NCI-H146 (cell line): ENCODE results near the gene PGAP1.

Experiments
- DNase-seq: peaks from one replicate; lab custom pipeline; 2025; lab: John Stamatoyannopoulos, UW

PGAP1 gene

DNA sequence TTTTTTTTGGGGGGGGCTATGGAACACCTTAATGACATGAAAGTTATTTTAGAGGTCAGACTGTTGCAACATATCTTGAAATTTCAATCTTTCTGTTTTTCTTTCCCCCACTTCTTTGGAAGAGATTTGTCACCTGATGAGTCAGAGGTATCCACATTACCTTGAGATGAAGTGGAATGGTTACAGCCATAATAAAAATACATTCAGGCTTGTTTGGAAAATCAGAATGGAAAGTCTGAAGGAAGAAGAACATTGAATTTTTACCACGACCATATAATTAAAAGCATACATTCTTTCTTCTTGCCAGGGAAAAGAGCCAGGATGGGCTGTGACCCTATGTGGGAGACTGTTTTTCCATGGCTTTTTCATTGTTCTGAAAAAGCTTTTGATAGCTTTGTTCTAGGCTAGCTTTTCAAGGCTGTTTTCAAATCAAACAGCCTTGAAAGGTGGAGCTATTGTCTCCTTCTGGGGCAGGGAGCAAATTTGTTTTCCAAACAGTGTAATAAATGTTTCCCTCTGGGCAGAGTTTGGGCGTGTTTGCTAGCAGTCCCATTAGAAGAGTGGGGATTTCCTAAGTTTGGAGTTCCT is 124.7 kb downstream of the PGAP1 start:
- DNase-seq = no peak

DNA sequence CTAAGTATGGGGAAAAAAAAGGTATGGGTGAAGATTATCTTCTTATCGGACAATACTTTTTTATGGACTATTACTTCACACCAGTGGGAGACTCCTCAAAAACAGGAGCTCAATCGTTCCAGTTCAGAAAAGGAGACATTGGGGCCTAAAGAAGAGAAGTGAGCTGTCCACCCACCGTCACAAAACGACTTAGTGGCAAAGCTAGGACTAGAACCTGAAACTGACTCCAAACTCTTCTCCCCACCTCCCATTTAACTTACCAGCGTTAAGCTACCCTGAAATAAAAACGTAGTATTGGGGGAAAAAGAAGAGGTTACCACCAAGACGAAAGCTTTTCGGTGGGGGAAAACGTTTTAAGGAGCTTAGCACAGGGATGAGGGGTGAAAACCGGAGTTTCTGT is 127.5 kb downstream of the PGAP1 start:
- no peak for DNase-seq

DNA sequence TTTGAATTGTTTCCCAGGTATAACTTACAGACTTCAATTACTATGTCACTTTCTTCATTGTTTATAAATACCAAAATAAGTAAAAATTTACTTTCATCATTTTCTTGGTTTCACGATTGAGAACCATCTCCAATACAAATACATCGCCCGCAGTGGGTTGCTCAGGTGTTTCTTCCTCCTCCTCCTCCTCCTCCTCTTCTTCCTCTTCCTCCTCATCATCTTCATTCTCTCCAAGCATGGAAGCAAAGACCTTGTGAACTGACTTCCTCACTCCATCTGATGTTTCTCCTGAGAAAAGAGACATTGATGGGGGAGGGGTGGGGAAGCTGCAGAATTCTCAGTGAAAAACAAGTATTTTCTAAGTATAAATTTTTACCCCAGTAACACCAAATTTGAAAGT is 133.6 kb downstream of the PGAP1 start:
- no peak for DNase-seq

DNA sequence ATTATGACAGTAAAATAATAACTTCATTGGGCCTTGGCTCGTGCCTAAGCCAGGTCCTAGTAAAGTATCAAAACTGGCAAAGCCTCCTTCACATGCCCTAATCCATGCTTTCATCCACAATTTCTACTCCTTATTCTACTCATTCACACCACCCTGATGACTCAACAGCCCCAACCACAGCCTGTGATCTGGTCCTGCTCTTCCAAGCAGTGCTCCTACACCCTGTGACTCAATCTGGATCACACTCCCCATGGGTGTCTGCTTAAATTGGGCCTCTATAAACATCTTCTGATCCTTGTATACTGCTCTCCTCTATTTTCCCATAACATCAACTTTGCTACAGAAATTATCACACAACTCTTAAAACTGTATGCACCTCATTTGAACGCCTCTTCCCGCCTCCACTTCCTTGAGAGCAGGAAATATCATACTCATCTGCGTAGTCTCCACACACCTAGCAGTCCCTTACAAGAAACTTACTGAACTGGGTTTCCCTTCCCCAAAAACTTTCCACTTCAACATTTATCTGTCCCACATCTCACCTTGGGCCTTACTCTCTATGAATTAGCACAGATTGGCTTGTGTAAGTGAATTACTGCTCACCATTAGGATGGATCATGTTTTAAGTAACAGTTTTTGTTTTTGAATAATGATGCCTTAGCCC is 142.9 kb downstream of the PGAP1 start:
- DNase-seq = no peak
